Left lung (tissue), 10 donors: Measurements from ENCODE around the gene COX4I2. TPM values are rescaled to one million over a fixed set of nuclear protein-coding genes. Genes with fewer than 3 reads are reported as not detected.

ENCODE experiments used
- ATAC-seq: fragments of 200-7000 bp; cut with Tn5 transposase; one replicate; pipeline ENCODE4 v1.9.1; 2020; ENCODE audit warnings: moderate library complexity
- DNase-seq, 4 donors: peaks; one replicate each; pipeline ENCODE4 v3.0.0-alpha.2; 2013 to 2020
- H3K27ac ChIP-seq, 2 donors: fragments of 200-600 bp; sonication (generic) in 1 of 2; one replicate each; pipeline versions ENCODE4 v1.5.0 to v1.8.0; 2020 to 2021
- H3K27me3 ChIP-seq, 2 donors: fragments of 200-600 bp; sonication (generic) in 1 of 2; one replicate each; pipeline versions ENCODE4 v1.5.0 to v1.8.0; 2020 to 2021
- H3K36me3 ChIP-seq, 2 donors: fragments of 200-600 bp; sonication (generic) in 1 of 2; one replicate each; pipeline versions ENCODE4 v1.5.0 to v1.8.0; 2020 to 2021
- H3K4me1 ChIP-seq, 2 donors: fragments of 200-600 bp; one replicate each; pipeline ENCODE4 v1.8.0; 2021
- H3K4me3 ChIP-seq, 2 donors: fragments of 200-600 bp; sonication (generic) in 1 of 2; one replicate each; pipeline versions ENCODE4 v1.5.0 to v1.8.0; 2020 to 2021; ENCODE audit warnings: mild to moderate bottlenecking in 1 of 2
- H3K9me3 ChIP-seq, 2 donors: fragments of 200-600 bp; sonication (generic) in 1 of 2; one replicate each; pipeline versions ENCODE4 v1.5.0 to v1.8.0; 2020 to 2021
- intact Hi-C, 2 donors: fragments of 100-400 bp; cut with DNase I; formaldehyde crosslinking; loops; one replicate each; pipeline versions ENCODE4 v1.11.2 to v1.14.2; 2022
- polyA plus RNA-seq, 6 donors: library from polyadenylated mRNA; unstranded; fragments of 120-200 nt; gene quantifications; one replicate each; pipeline ENCODE4 v1.2.1, GENCODE V29; 2013; ENCODE audit not compliant: insufficient read length in 6 of 6
- total RNA-seq, 2 donors: library from RNA; stranded (reverse); fragmentation: NEBNext Ultra II Directional; extraction: Animal tissue kit (Norgen Biotek cat#: 25700); gene quantifications; one replicate each; pipeline ENCODE4 v1.2.1, GENCODE V29; 2021
- TF ChIP-seq, protein P1 (sequence below), 2 donors: fragments of 200-600 bp; sonication (generic) in 1 of 2; IDR thresholded peaks; one replicate each; pipeline versions ENCODE4 v1.5.0 to v1.8.0; 2021; ENCODE audit warnings: antibody characterized with exemption in 2 of 2
- donor health status: DM: no; HTN: yes; CAD: no.
- donor health status: DM: no; HTN: no; CAD: no.

Gene COX4I2
- total and polyA plus RNA-seq, 8 donors, result 13.5 to 33.8 (median 23.0) TPM

DNA sequence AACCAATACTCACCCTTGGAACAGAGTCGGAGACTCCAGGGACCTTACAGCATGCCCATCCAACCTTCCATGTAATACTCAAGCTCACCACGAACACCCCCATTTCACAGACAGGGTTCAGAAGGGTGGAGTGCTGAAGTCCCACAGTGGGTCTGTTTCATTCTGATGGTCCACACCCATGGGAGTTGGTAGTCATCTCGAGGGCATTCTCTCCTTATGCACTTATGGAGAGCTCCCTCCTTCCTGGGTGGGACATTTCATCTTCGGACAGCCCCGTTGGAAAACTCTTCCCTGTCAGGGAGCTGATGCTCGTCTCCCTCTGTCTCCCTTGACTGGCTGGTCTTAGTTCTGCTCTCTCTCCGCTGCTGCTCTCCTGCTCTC lies 38.9 kb downstream of the COX4I2 start:
- no peak for DNase-seq
- no peak overlapping the region for H3K4me3 ChIP-seq
- peaks cover 50 to 100% of the 10 kb centered on the region in 2 donors for H3K4me1 ChIP-seq
- TF ChIP-seq, protein P1, sequence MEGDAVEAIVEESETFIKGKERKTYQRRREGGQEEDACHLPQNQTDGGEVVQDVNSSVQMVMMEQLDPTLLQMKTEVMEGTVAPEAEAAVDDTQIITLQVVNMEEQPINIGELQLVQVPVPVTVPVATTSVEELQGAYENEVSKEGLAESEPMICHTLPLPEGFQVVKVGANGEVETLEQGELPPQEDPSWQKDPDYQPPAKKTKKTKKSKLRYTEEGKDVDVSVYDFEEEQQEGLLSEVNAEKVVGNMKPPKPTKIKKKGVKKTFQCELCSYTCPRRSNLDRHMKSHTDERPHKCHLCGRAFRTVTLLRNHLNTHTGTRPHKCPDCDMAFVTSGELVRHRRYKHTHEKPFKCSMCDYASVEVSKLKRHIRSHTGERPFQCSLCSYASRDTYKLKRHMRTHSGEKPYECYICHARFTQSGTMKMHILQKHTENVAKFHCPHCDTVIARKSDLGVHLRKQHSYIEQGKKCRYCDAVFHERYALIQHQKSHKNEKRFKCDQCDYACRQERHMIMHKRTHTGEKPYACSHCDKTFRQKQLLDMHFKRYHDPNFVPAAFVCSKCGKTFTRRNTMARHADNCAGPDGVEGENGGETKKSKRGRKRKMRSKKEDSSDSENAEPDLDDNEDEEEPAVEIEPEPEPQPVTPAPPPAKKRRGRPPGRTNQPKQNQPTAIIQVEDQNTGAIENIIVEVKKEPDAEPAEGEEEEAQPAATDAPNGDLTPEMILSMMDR (IDR thresholded peaks at IDR 0.05), result no peak
- no peaks in the 10 kb centered on the region for H3K27me3 ChIP-seq
- H3K27ac ChIP-seq, result peak overlapping the region; percentile 50 to 77
- no peak for ATAC-seq
- no peaks in the 10 kb centered on the region for H3K9me3 ChIP-seq
- intact Hi-C loops, result no loop called here
- H3K36me3 ChIP-seq, result peaks cover 0 to 54% of the 10 kb centered on the region in 2 donors

DNA sequence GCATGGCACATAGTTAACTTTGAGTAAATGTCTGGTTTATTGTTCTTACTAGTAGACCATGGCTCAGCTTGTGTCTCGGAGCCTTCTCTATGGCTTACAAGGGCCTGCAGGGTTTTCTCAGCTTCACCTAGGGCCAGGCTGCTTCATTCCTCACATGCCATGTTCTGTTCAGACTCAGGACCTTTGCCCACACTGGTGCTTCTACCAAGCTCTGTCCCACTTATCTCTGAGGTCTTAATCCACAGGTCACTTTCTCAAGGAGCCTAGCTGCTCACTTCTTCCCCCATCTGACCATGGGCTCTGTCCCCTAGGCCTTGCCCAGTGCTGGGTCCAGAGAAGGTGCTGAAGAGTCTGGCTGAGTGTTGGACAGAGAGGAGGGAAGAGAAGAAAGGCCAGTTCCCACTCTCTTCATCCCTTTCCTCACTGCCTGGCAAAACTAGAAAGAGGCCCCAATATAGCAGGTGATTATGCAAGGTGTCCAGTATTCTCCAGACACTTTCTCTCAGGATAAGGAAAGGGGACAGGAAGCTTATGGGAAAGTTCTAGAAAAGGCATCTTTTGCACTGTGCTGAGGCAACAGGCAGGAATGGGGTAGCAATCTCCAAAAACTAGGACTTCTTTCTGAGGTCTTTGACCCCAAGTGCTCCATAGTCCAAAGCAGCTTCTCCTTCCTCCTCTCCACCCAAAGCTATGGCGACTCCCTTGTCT lies 40.0 kb downstream of the COX4I2 start:
- TF ChIP-seq, protein P1 (IDR thresholded peaks at IDR 0.05), result no peak
- intact Hi-C loops, result no loop called here
- ATAC-seq (no peak), DNase-seq (no peak)
- H3K4me3 ChIP-seq, result no peak overlapping the region
- no peaks in the 10 kb centered on the region for H3K9me3 ChIP-seq
- peaks cover 0 to 49% of the 10 kb centered on the region in 2 donors for H3K36me3 ChIP-seq
- no peaks in the 10 kb centered on the region for H3K27me3 ChIP-seq
- peaks cover 42 to 96% of the 10 kb centered on the region in 2 donors for H3K4me1 ChIP-seq
- peak overlapping the region; percentile 0 to 77 for H3K27ac ChIP-seq

DNA sequence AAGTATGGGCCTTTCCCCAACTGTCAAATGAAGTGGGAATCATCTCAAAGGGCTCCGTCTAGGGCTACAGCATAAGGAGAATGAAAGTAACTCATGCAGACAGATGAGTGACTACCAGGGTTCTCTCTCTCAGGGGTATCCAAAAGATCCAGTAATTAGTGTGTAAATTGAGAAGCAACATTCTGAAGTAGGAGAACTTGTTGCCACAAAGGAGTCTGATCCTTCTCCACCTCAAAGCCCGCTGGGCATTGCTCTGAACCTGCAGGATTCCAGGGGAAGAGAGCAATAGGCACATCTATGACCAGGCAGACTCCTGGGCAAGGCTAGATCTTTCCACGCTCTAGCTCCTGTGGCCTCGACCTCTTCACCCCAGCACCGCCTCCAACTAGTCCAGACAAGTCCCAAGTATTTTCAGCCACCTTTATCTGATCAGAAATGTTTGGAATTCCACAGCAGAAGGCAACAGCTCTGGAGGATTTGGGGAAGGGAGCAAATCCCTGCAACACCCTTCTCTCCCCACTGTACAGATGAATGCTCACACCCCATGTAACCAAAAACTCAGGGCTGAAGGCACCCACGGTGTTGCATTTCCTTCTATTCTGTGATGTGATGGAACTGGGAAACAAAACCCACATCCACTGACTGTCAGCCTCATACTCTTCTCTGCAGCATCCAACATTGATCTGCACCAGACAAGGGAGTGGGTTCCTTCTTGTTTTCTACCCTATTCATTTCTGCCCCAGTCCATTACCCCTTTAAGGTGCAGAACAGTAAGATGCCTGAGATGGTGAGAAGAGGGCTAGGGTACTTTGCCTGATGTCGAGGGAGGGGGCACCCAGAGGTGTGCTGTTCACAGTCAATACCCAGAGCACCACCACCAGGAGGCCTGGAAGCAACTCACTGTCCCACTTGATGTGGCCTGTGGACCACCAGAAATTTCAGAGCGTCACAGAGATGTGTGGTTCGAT lies 41.0 kb downstream of the COX4I2 start:
- no peaks in the 10 kb centered on the region for H3K27me3 ChIP-seq
- H3K4me1 ChIP-seq, result peaks cover 36 to 95% of the 10 kb centered on the region in 2 donors

DNA sequence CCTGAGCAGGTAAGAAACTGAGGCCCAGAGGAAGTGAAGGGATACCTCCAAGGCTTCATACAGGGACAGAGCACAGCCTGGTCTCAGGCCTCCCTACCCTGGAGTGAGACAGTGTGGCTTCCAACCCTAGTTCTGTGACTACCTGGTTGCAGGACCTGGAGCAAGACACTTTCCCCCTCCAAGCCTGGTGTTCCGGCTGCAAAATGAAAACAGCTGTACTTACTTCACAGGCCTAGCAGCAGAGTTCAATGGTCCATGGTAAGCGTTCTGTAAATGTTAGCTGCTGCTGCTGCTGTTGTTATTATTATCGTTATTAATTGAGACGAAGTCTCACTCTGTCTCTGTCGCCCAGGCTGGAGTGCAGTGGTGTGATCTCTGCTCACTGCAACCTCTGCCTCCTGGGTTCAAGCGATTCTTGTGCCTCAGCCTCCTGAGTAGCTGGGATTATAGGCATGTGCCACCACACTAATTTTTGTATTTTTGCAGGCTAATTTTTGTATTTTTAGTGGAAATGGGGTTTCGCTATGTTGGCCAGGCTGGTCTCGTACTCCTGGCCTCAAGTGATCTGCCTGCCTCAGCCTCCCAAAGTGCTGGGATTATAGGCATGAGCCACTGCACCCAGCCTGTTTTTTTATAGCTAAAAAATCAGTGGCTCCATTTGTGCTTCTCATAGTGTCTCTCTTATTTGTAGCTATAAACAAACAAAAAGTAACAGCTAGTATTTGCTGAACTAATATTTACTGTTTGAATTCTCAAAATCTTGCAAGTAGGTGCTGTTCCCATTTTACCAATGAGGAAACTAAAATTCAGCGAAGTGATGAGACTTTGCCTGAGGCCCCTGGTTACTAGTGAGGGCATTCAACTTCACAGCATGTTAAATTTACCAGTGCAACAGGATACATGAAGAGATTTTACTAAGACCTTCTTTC lies 41.9 kb downstream of the COX4I2 start:
- TF ChIP-seq, protein P1 (IDR thresholded peaks at IDR 0.05), result no peak
- DNase-seq (no peak), ATAC-seq (no peak)
- Histone ChIP-seq H3K27me3 (no peaks in the 10 kb centered on the region), H3K4me3 (no peak overlapping the region), H3K36me3 (peaks cover 0 to 52% of the 10 kb centered on the region in 2 donors), H3K9me3 (no peaks in the 10 kb centered on the region), H3K4me1 (peaks cover 34 to 94% of the 10 kb centered on the region in 2 donors), H3K27ac (peak overlapping the region in 1 of 2 donors; percentile 77)
- intact Hi-C loops, result no loop called here

More for the DNA sequence above, 41.0 kb downstream of the COX4I2 start:
- ATAC-seq, result peak; percentile 65
- Histone ChIP-seq H3K4me3 (no peak overlapping the region), H3K27ac (peak overlapping the region in 1 of 2 donors; percentile 77), H3K36me3 (peaks cover 0 to 43% of the 10 kb centered on the region in 2 donors), H3K9me3 (no peaks in the 10 kb centered on the region)
- TF ChIP-seq, protein P1 (IDR thresholded peaks at IDR 0.05), result no peak
- no peak for DNase-seq
- intact Hi-C loops, result no loop called here
